HG02870 (cell line): ENCODE measurements around the gene SLC25A24.

Experiments used
- ATAC-seq: cut with Tn5 transposase; IDR thresholded peaks from one replicate; pipeline ENCODE4 v1.9.1; 2021; ENCODE audit warnings: mild to moderate bottlenecking, moderate library complexity; ENCODE audit not compliant: unreplicated experiment

SLC25A24 gene

DNA sequence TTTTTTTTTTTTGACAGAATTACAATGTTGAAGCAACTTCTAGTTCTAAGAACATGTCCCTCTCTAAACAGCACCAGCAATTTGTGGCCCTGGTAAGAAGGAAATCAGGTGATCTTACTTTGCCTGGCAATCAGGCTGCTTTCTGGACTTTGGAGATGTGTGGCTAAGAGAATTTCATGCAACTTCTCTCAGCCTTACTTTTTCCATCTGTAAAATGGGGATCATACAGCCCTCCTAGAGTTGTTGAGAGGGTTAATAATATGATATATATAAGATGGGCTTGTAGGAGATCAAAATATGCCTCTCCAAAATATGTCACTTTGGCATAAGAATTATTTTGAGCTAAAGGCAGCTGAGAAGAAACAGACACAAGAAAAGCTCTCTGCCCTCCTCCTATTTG is 92.0 kb downstream of the SLC25A24 start:
- no peak for ATAC-seq

GRCh38 chr1:108107658-108108057 is 92.5 kb downstream of the SLC25A24 start:
- ATAC-seq = no peak

DNA sequence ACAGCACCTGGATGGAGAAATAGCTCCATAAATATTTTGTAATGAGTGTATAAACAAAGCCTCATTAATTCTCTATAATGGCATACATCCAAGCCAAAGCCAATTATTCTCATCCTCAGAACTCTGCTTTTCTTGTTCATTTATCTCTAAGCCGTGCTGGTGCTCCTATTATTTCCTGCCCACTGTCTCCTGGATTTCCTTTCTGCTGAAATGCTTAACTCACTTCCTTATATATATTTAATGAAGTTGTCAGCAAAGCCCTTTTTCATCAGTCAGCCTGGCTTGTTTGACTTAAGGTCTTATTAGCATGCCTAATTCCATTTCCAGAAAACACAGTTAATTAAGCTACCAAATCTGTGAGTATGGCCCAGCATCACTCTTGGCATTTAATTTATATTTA is 93.4 kb downstream of the SLC25A24 start:
- no peak for ATAC-seq

DNA sequence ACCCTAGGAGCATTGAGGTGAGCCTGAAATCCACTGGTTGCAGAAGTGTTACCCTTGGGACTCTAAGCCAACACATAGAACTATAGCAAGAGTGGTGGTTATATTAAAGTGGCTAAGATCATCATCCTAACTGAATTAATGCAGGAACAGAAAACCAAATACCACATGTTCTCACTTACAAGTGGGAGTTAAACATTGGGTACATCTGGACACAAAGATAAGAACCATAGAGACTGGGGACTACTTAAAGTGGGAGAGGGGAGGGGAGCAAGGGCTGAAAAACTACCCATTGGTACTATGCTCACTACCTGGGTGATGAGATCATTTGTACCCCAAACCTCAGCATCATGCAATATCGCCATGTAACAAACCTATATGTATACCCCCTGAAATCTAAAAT is 100.0 kb downstream of the SLC25A24 start:
- no peak for ATAC-seq

- no peak for ATAC-seq
These were observed 103.1 kb downstream of the SLC25A24 start for GRCh38 chr1:108097018-108097417.

- no peak for ATAC-seq
These were observed 104.1 kb downstream of the SLC25A24 start for GRCh38 chr1:108096089-108096488.

DNA sequence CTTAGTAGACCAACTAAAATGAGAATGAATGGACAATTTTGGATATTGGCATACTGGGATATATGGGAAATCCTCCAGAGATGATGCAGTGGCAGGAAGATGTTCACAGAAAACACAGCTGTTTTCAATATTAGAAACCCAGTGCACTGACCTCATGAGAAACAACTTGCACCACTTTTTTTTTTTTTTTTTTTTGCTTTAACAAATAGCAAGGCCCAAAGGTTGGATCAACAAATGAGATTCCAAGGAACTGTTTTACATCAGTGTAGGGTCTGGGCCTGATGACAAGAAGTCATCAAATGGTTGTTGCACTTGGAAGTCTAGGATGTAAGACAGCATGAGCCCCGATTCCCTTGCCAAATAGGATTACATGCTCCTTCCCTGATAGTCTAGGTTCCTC is 110.7 kb downstream of the SLC25A24 start:
- ATAC-seq = no peak

GRCh38 chr1:108085628-108086027 is 114.5 kb downstream of the SLC25A24 start:
- no peak for ATAC-seq

GRCh38 chr1:108084866-108085477 is 115.2 kb downstream of the SLC25A24 start:
- no peak for ATAC-seq
